ENCODE data around the gene LMX1B. TPM values are rescaled to one million over a fixed set of nuclear protein-coding genes. Genes with fewer than 3 reads are reported as not detected.

The LMX1B gene
- total and polyA plus RNA-seq, 2 donors (not counting 3 experiments of a cell fraction or from before 2014, with no cell fraction given) = not detected

DNA sequence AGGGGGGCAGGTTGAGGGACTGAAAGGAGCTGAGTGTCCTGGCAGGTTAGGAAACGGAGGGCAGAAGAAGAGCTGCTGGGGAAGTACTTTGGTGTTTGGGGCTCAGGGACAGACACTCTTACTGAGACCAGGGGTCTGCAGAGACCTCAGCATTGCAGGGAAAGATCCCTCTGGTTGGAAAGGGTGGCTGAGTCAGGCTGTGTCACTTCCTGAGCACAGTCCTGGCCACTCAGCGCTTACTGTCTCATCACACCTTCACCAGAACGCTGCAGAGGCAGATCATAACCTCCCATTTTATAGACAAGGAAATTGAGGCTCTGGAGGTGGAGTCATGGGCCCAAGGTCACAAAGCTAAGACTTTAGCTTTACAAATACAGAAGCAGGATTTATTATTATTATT is 54.3 kb downstream of the LMX1B start:
- H3K36me3 ChIP-seq (ENCODE audit: control insufficient read depth in 2 of 2, extremely low read depth in 1 of 2, insufficient read depth in 2 of 2, low read length in 2 of 2) = no peaks in the 10 kb centered on the region
- CTCF ChIA-PET = interaction anchor here (0.6 to 1.8 kb wide), 4 partner anchors 9 to 37 kb away, joined by 3 to 8 read pairs (median 4); no protein-coding TSS in a partner anchor
- no peaks in the 10 kb centered on the region for H3K79me2 ChIP-seq (ENCODE audit: control insufficient read depth, insufficient read depth, low read length)
- H3K27me3 ChIP-seq (ENCODE audit: control insufficient read depth in 2 of 2, insufficient read depth in 2 of 2, low read length in 2 of 2) = peaks cover 19 to 31% of the 10 kb centered on the region in 2 experiments
- no peak for DNase-seq (ENCODE audit: low read depth, low spot score)
- H2AFZ ChIP-seq (ENCODE audit: low read depth, low read length) = no peak overlapping the region
- no peak for FAIRE-seq
- H3K9me1 ChIP-seq (replicated peaks; ENCODE audit: control insufficient read depth, extremely low read depth, insufficient read depth, low read length) = no peaks in the 10 kb centered on the region
- POLR2A ChIA-PET = no interaction called here
- H3K4me1 ChIP-seq (ENCODE audit: control insufficient read depth, extremely low read depth, insufficient read depth, low read length) = peaks cover 3% of the 10 kb centered on the region
- no TSS peak for BruUV-seq (replicated peaks)
- no peaks in the 10 kb centered on the region for H3K9me3 ChIP-seq (replicated peaks; ENCODE audit: control insufficient read depth, insufficient read depth, low read length)
- no peak overlapping the region for H3K4me2 ChIP-seq (ENCODE audit: insufficient read depth, low read length)
- intact Hi-C loops (cut with micrococcal nuclease) (loop anchor here (10.0 kb wide), 1 partner anchor 53 kb away; the partner anchor contains the start of gene LMX1B), dilution Hi-C loops (cut with MboI; ENCODE audit: extremely low pct_ligation_motif_present, low sequenced_read_pairs) (no loop called here)
- no peak overlapping the region for H3K27ac ChIP-seq (ENCODE audit: insufficient read depth, low read depth, low read length)
- TF ChIP-seq EZH2 (IDR thresholded peaks at IDR 0.05; ENCODE audit: borderline replicate concordance, low read depth, low read length, severe bottlenecking) = no peak
- no peak for TF ChIP-seq FOS (IDR thresholded peaks at IDR 0.05; ENCODE audit: borderline replicate concordance, insufficient read depth, low read length)
- no peak for TF ChIP-seq POLR2AphosphoS5 (IDR thresholded peaks at IDR 0.05; ENCODE audit: insufficient read depth, low read depth, low read length)
- TF ChIP-seq POLR2A (IDR thresholded peaks at IDR 0.05; ENCODE audit: low read depth, low read length) = no peak
- no peak for TF ChIP-seq GATA2 (IDR thresholded peaks at IDR 0.05; ENCODE audit: insufficient read depth, insufficient read length, low read depth, low read length)
- TF ChIP-seq JUN (IDR thresholded peaks at IDR 0.05; ENCODE audit: borderline replicate concordance, insufficient read depth, insufficient read length, low read depth) = no peak
- TF ChIP-seq MAX (IDR thresholded peaks at IDR 0.05; ENCODE audit: insufficient read depth, insufficient read length) = no peak
- TF ChIP-seq MYC (IDR thresholded peaks at IDR 0.05; ENCODE audit: low read depth, low read length) = no peak
- H3K4me3 ChIP-seq (replicated peaks in 1 of 3; ENCODE audit: insufficient read depth in 1 of 3, low read depth in 1 of 3, low read length in 3 of 3) = no peak overlapping the region
- no peaks in the 10 kb centered on the region for H4K20me1 ChIP-seq (replicated peaks; ENCODE audit: control insufficient read depth, extremely low read depth, insufficient read depth, low read length)
- no peak overlapping the region for H3K9ac ChIP-seq (replicated peaks; ENCODE audit: extremely low read depth, insufficient read depth, low read length)

DNA sequence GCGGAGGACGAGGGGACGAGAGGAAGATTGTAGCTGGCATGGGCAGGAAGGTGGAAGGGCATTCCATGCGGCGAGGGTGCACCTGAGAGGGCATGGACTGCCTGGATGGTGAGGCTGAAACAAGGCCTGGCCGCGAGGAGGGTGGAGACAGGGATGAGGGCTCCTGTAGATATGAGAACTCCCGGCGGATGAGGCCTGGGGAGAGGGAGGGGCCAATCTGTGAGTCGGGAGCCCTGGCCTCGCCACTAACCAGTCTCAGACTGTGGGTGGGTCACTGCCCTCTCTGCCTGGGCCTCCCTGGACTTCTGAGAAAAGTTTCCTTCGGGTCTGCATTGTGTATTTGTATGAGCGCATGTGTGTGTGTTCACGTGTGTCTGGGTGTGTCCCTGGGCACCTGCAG is 55.4 kb downstream of the LMX1B start:
- dilution Hi-C loops (cut with MboI; ENCODE audit: extremely low pct_ligation_motif_present, low sequenced_read_pairs) = no loop called here

More for the DNA sequence above, 55.4 kb downstream of the LMX1B start:
- H3K9ac ChIP-seq (replicated peaks; ENCODE audit: extremely low read depth, insufficient read depth, low read length) = no peak overlapping the region
- no peak overlapping the region for H3K4me3 ChIP-seq (replicated peaks in 1 of 3; ENCODE audit: insufficient read depth in 1 of 3, low read depth in 1 of 3, low read length in 3 of 3)
- H2AFZ ChIP-seq (ENCODE audit: low read depth, low read length) = no peak overlapping the region
- DNase-seq (ENCODE audit: low read depth, low spot score) = no peak
- H3K4me2 ChIP-seq (ENCODE audit: insufficient read depth, low read length) = no peak overlapping the region
- H3K27ac ChIP-seq (ENCODE audit: insufficient read depth, low read depth, low read length) = no peak overlapping the region
- CTCF ChIA-PET = no interaction called here
- no peak for FAIRE-seq
- no peaks in the 10 kb centered on the region for H3K9me1 ChIP-seq (replicated peaks; ENCODE audit: control insufficient read depth, extremely low read depth, insufficient read depth, low read length)
- BruUV-seq (replicated peaks) = no TSS peak
- POLR2A ChIA-PET = no interaction called here
- peaks cover 29 to 39% of the 10 kb centered on the region in 2 experiments for H3K27me3 ChIP-seq (ENCODE audit: control insufficient read depth in 2 of 2, insufficient read depth in 2 of 2, low read length in 2 of 2)
- TF ChIP-seq JUN (IDR thresholded peaks at IDR 0.05; ENCODE audit: borderline replicate concordance, insufficient read depth, insufficient read length, low read depth) (no peak), GATA2 (IDR thresholded peaks at IDR 0.05; ENCODE audit: insufficient read depth, insufficient read length, low read depth, low read length) (no peak), POLR2AphosphoS5 (IDR thresholded peaks at IDR 0.05; ENCODE audit: insufficient read depth, low read depth, low read length) (no peak), EZH2 (IDR thresholded peaks at IDR 0.05; ENCODE audit: borderline replicate concordance, low read depth, low read length, severe bottlenecking) (no peak), MAX (IDR thresholded peaks at IDR 0.05; ENCODE audit: insufficient read depth, insufficient read length) (no peak), POLR2A (IDR thresholded peaks at IDR 0.05; ENCODE audit: low read depth, low read length) (no peak), FOS (IDR thresholded peaks at IDR 0.05; ENCODE audit: borderline replicate concordance, insufficient read depth, low read length) (no peak), MYC (IDR thresholded peaks at IDR 0.05; ENCODE audit: low read depth, low read length) (no peak)
- TF ChIP-seq, protein P1, sequence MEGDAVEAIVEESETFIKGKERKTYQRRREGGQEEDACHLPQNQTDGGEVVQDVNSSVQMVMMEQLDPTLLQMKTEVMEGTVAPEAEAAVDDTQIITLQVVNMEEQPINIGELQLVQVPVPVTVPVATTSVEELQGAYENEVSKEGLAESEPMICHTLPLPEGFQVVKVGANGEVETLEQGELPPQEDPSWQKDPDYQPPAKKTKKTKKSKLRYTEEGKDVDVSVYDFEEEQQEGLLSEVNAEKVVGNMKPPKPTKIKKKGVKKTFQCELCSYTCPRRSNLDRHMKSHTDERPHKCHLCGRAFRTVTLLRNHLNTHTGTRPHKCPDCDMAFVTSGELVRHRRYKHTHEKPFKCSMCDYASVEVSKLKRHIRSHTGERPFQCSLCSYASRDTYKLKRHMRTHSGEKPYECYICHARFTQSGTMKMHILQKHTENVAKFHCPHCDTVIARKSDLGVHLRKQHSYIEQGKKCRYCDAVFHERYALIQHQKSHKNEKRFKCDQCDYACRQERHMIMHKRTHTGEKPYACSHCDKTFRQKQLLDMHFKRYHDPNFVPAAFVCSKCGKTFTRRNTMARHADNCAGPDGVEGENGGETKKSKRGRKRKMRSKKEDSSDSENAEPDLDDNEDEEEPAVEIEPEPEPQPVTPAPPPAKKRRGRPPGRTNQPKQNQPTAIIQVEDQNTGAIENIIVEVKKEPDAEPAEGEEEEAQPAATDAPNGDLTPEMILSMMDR (IDR thresholded peaks at IDR 0.05; ENCODE audit: extremely low read depth in 1 of 2, insufficient read depth in 1 of 2, low read depth in 1 of 2, low read length in 2 of 2) = no peak
- H3K79me2 ChIP-seq (ENCODE audit: control insufficient read depth, insufficient read depth, low read length) = no peaks in the 10 kb centered on the region
- H3K36me3 ChIP-seq (ENCODE audit: control insufficient read depth in 2 of 2, extremely low read depth in 1 of 2, insufficient read depth in 2 of 2, low read length in 2 of 2) = no peaks in the 10 kb centered on the region
- intact Hi-C loops (cut with micrococcal nuclease) = loop anchor here (10.0 kb wide), 1 partner anchor 54 kb away; the partner anchor contains the start of gene LMX1B
- H3K9me3 ChIP-seq (replicated peaks; ENCODE audit: control insufficient read depth, insufficient read depth, low read length) = no peaks in the 10 kb centered on the region
- peaks cover 3% of the 10 kb centered on the region for H3K4me1 ChIP-seq (ENCODE audit: control insufficient read depth, extremely low read depth, insufficient read depth, low read length)
- H4K20me1 ChIP-seq (replicated peaks; ENCODE audit: control insufficient read depth, extremely low read depth, insufficient read depth, low read length) = no peaks in the 10 kb centered on the region

Measured in endothelial cell of umbilical vein (primary cell).